ENCODE measurements around the gene DNALI1. TPM values are rescaled to one million over a fixed set of nuclear protein-coding genes. Genes with fewer than 3 reads are reported as not detected.

The DNALI1 gene
- total RNA-seq, 1 donor from 2014 or later: 28.1 TPM

- peaks cover 36% of the 10 kb centered on the region for H3K36me3 ChIP-seq
These were observed 3.8 kb downstream of the DNALI1 start for GRCh38 chr1:37560401-37561132.

GRCh38 chr1:37561133-37562132 is 4.7 kb downstream of the DNALI1 start:
- no peak overlapping the region for H3K4me3 ChIP-seq
- no peak for ATAC-seq
- peaks cover 44% of the 10 kb centered on the region for H3K36me3 ChIP-seq

More at GRCh38 chr1:37560401-37561132, 3.8 kb downstream of the DNALI1 start:
- TF ChIP-seq CTCF (IDR thresholded peaks at IDR 0.05): no peak
- DNase-seq (no peak), ATAC-seq (no peak)
- Histone ChIP-seq H3K4me1 (peaks cover 18% of the 10 kb centered on the region), H3K4me3 (no peak overlapping the region), H3K9me3 (no peaks in the 10 kb centered on the region), H3K27me3 (ENCODE audit: low read depth) (no peaks in the 10 kb centered on the region), H3K27ac (no peak overlapping the region)
- intact Hi-C loops (cut with DNase I): no loop called here

GRCh38 chr1:37562984-37563383 is 6.2 kb downstream of the DNALI1 start:
- no peak for DNase-seq
- ATAC-seq: no peak

More at GRCh38 chr1:37561133-37562132, 4.7 kb downstream of the DNALI1 start:
- no peak for DNase-seq
- no peaks in the 10 kb centered on the region for H3K27me3 ChIP-seq (ENCODE audit: low read depth)
- peak; percentile 31 for TF ChIP-seq CTCF (IDR thresholded peaks at IDR 0.05)
- no peak overlapping the region for H3K27ac ChIP-seq
- H3K9me3 ChIP-seq: no peaks in the 10 kb centered on the region
- intact Hi-C loops (cut with DNase I): no loop called here
- H3K4me1 ChIP-seq: peaks cover 12% of the 10 kb centered on the region

GRCh38 chr1:37564892-37565291 is 8.2 kb downstream of the DNALI1 start:
- Histone ChIP-seq H3K4me3 (no peak overlapping the region), H3K9me3 (no peaks in the 10 kb centered on the region), H3K27ac (no peak overlapping the region), H3K36me3 (peaks cover 79% of the 10 kb centered on the region), H3K27me3 (ENCODE audit: low read depth) (no peaks in the 10 kb centered on the region), H3K4me1 (no peaks in the 10 kb centered on the region)
- ATAC-seq (no peak), DNase-seq (no peak)
- intact Hi-C loops (cut with DNase I): no loop called here
- no peak for TF ChIP-seq CTCF (IDR thresholded peaks at IDR 0.05)

More at GRCh38 chr1:37562984-37563383, 6.2 kb downstream of the DNALI1 start:
- Histone ChIP-seq H3K27ac (no peak overlapping the region), H3K4me1 (no peaks in the 10 kb centered on the region), H3K36me3 (peaks cover 60% of the 10 kb centered on the region), H3K4me3 (no peak overlapping the region), H3K9me3 (no peaks in the 10 kb centered on the region), H3K27me3 (ENCODE audit: low read depth) (no peaks in the 10 kb centered on the region)
- intact Hi-C loops (cut with DNase I): no loop called here
- TF ChIP-seq CTCF (IDR thresholded peaks at IDR 0.05): no peak

- intact Hi-C loops (cut with DNase I): no loop called here
- no peak for TF ChIP-seq CTCF (IDR thresholded peaks at IDR 0.05)
- H3K4me1 ChIP-seq: no peaks in the 10 kb centered on the region
- no peaks in the 10 kb centered on the region for H3K9me3 ChIP-seq
- H3K36me3 ChIP-seq: peaks cover 96% of the 10 kb centered on the region
- DNase-seq: no peak
- H3K27ac ChIP-seq: no peak overlapping the region
- H3K27me3 ChIP-seq (ENCODE audit: low read depth): no peaks in the 10 kb centered on the region
- H3K4me3 ChIP-seq: no peak overlapping the region
- no peak for ATAC-seq
These were observed 10.3 kb downstream of the DNALI1 start for GRCh38 chr1:37567023-37567422.

Data from lower lobe of right lung (tissue), 2 donors.